Neutrophil (primary cell): Measurements from ENCODE around the gene SDK2.

Experiments
- H3K27ac ChIP-seq: fragments of 200-600 bp; sonication (generic); 2 replicates; pipeline ENCODE4 v1.5.1; 2016; ENCODE audit warnings: mild to moderate bottlenecking, moderate library complexity
- H3K27me3 ChIP-seq: fragments of 200-600 bp; sonication (generic); 2 replicates; pipeline ENCODE4 v1.6.0; 2016; ENCODE audit warnings: mild to moderate bottlenecking
- H3K36me3 ChIP-seq: fragments of 200-600 bp; sonication (generic); 2 replicates; pipeline ENCODE4 v1.5.1; 2017
- H3K4me1 ChIP-seq, 2 experiments: fragments of 200-600 bp in 1 of 2; sonication (generic) in 1 of 2; 1 replicate in 1 of 2; 2 replicates in 1 of 2; pipeline versions ENCODE4 v1.5.1 to v1.6.1; 2013 to 2016; ENCODE audit warnings: low read depth in 1 of 2, low read length in 1 of 2, mild to moderate bottlenecking in 1 of 2, moderate library complexity in 1 of 2; ENCODE audit not compliant: control insufficient read depth in 1 of 2, insufficient read depth in 1 of 2
- H3K4me3 ChIP-seq, 2 experiments: fragments of 200-600 bp in 1 of 2; sonication (generic) in 1 of 2; 1 replicate in 1 of 2; 2 replicates in 1 of 2; pipeline ENCODE4 v1.5.1; 2013 to 2016; ENCODE audit warnings: low read depth in 1 of 2, low read length in 1 of 2, mild to moderate bottlenecking in 1 of 2, moderate library complexity in 1 of 2
- H3K9me3 ChIP-seq: fragments of 200-600 bp; sonication (generic); 2 replicates; pipeline ENCODE4 v1.5.1; 2016
- CTCF ChIP-seq: fragments of 200-600 bp; sonication (generic); IDR thresholded peaks from 2 replicates; pipeline ENCODE4 v1.5.1; 2016; ENCODE audit warnings: antibody characterized with exemption

SDK2 gene

GRCh38 chr17:73490851-73491250 lies 153.4 kb downstream of the SDK2 start:
- no peak overlapping the region for H3K27ac ChIP-seq
- no peak overlapping the region for H3K4me3 ChIP-seq
- TF ChIP-seq CTCF: no peak
- H3K36me3 ChIP-seq: no peaks in the 10 kb centered on the region
- H3K4me1 ChIP-seq: no peaks in the 10 kb centered on the region
- no peaks in the 10 kb centered on the region for H3K27me3 ChIP-seq
- no peaks in the 10 kb centered on the region for H3K9me3 ChIP-seq

- Histone ChIP-seq H3K36me3 (no peaks in the 10 kb centered on the region), H3K27ac (no peak overlapping the region), H3K27me3 (no peaks in the 10 kb centered on the region), H3K4me1 (no peaks in the 10 kb centered on the region), H3K4me3 (no peak overlapping the region), H3K9me3 (no peaks in the 10 kb centered on the region)
- no peak for TF ChIP-seq CTCF
Observed at GRCh38 chr17:73489991-73490390, 154.3 kb downstream of the SDK2 start.

GRCh38 chr17:73489333-73489732 lies 154.9 kb downstream of the SDK2 start:
- no peak for TF ChIP-seq CTCF
- no peak overlapping the region for H3K4me3 ChIP-seq
- H3K27me3 ChIP-seq: no peaks in the 10 kb centered on the region
- no peak overlapping the region for H3K27ac ChIP-seq
- H3K36me3 ChIP-seq: no peaks in the 10 kb centered on the region
- H3K4me1 ChIP-seq: no peaks in the 10 kb centered on the region
- H3K9me3 ChIP-seq: no peaks in the 10 kb centered on the region

- Histone ChIP-seq H3K9me3 (no peaks in the 10 kb centered on the region), H3K27ac (no peak overlapping the region), H3K27me3 (peaks cover 29% of the 10 kb centered on the region), H3K4me1 (no peaks in the 10 kb centered on the region), H3K4me3 (no peak overlapping the region), H3K36me3 (no peaks in the 10 kb centered on the region)
- no peak for TF ChIP-seq CTCF
Observed at GRCh38 chr17:73485130-73485529, 159.1 kb downstream of the SDK2 start.

GRCh38 chr17:73482894-73483293 lies 161.4 kb downstream of the SDK2 start:
- H3K27ac ChIP-seq: no peak overlapping the region
- H3K36me3 ChIP-seq: no peaks in the 10 kb centered on the region
- no peaks in the 10 kb centered on the region for H3K4me1 ChIP-seq
- H3K4me3 ChIP-seq: no peak overlapping the region
- TF ChIP-seq CTCF: no peak
- H3K27me3 ChIP-seq: peaks cover 32% of the 10 kb centered on the region
- H3K9me3 ChIP-seq: no peaks in the 10 kb centered on the region

GRCh38 chr17:73482251-73482716 lies 162.0 kb downstream of the SDK2 start:
- no peak for TF ChIP-seq CTCF
- Histone ChIP-seq H3K27me3 (peaks cover 32% of the 10 kb centered on the region), H3K4me1 (no peaks in the 10 kb centered on the region), H3K4me3 (no peak overlapping the region), H3K36me3 (no peaks in the 10 kb centered on the region), H3K9me3 (no peaks in the 10 kb centered on the region), H3K27ac (no peak overlapping the region)
